ENCODE measurements around the gene GCSAM.

The GCSAM gene

DNA sequence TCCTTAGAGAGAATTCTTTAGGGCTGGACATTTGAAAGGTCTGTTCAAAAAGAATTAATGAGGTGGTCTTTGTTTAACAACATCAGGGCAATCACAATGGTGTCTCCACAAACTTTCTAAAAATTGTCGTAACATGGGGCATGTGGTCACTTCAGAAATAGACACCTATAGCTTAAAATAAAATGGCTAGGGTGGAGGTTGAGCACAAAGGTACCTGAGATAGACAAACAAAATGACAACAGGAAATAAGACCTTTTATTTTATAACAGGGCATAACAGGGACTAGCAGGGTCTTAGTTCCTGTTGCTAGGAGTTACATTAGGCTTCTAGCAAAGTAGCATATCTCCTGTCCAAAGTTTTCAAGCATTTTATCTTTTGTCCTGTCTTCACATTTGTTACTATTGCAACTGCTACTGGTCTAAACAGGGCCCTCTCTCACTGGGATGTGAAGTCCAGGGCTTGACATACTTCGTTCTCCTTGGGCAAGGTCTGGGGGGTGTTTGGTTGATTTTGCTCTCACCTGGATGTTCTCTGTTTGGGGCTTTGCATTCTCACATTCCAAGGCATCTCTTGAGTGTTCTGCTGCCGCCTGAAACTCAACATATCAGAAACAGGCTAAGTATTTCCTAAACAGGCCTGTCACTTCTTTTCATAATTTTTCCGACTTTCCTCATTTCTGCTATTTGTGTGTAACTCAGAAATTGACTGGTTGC lies 3.0 kb downstream of the GCSAM start:
- DNase-seq (ENCODE audit: low read depth): no peak

DNA sequence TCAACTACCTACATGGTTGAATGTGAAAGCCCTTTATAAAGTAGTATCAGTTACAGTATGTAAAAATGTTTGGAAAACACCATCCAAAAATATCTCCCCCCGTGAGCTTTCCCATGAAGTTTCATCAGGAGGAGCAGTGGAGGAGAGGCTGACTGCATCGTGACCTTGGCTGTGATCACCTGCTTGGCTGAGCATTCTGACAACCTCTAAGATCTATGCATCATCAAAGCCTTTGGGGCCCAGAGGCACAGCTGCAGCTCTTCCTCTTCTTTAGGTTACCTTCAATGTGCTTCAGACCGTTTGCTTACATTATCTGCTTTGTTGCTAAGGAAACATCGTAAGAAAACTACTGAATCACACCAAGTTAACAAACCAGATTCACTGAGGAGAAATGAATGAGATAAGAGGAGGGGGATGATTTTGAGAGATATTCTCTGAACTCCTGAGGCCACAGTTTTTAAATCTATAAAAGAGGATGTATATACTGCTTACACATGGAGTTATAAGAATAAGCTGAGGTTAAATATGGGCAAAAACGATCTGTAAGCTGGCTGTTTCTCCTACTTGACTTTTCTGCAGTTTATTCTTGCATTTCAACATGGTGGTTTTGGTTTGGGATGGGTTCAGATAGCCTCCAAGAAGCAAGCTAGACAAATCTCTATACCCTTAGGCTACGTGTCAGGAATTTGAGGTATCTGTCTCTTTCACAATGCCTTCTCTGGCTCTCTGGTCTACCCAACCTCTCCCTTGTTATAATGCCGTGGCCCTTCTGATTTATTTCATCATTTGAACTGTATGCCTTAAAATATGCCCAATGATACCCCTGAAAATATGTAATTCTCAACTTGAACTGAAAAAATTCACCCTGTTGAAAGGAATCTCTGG lies 4.0 kb downstream of the GCSAM start:
- DNase-seq (ENCODE audit: low read depth): peak; percentile 75

DNA sequence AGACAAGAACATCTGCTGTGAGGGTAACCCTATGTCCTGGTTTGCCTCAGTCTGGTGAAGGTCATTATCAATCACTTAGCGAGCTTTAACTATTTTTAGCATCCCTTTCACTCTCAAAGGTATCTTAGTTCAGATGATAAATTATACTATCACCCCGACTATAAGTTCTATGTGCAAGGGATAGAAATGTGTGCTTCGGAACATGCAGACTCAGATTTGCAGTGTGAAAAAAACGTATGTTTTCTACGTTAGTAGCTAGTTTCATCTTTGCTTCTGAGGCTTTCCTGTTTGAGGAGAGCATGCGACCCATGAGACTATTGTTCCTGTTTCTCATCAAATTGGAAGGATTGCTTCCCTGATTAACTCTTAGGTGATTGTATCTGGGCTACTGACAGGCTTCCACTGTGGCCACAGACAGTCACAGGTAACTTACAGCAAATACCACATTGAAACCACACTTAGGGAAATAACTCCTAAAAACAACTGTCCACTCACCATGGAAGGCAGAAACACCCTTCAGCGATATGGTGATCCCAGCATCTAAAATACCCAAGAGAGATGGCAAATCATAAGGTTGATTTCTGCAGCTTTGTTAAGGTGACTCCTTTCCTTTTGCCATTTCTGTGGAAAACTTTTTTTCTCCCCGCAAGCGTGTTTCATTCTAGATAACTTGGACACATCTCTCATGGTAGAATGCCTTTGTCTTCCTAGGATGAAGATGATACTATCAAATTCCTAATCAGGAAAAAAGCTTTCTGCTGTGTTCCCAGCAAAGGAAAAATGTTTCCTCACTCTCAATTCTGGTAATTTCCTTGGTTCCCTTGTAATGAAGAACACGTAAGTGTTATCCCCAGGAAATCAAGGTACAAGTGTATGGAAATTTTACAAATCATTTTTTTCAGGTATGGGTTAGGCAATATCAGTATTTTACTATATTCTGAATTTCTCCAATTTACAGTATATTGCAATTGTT lies 5.2 kb downstream of the GCSAM start:
- DNase-seq (ENCODE audit: low read depth): no peak

DNA sequence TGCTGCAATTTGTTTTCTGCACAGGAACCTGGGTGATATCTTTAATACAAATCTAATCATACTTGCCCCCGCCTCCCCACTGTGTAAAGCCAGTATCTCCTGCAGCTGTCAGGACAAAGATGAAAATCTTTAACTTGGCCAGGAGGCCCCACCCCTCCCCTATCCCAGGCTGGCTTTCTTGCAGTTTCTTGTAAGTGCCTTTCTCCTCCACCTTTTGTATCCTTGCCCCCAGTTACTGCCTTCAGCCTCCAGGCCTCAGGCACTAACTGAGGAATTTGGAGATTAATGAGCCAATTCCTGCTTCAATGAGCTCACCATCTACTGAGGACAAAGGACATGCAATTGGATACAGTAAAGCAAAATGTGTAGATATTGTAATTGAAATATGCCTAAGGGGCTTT lies 6.5 kb downstream of the GCSAM start:
- peak; percentile 54 for DNase-seq (ENCODE audit: low read depth)

DNA sequence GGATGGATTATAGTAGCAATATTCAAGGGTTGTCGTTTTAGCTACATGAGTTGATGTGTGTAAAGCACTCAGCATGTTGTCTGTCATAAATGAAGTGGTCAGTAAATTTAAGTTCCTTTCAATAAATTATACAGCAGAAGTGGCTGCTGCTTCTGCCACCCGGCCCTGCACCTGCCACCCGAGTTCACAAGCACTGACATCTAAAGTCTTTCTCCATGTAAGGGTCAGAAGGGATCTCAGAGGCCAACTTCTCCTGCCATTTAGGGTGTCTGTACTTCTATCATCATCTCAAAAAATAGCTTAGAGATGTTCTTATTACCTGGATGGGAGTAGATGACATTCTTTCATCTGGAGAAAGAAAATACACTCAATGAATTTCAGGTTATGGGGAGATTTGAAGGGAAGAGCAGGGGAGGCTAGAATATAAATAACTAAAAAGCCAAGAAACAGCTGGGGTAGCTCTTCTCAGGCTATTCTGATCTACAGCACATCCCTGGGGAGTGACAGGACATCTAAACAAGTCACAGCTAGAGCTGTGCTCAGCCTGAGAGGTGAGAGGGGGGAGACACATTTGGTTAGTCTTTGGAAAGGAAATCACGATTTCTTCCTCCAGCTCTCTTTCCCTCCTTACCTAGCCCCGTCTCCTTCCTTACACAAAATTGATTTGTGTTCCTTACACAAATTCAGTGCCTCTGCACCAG lies 8.0 kb downstream of the GCSAM start:
- no peak for DNase-seq (ENCODE audit: low read depth)

DNA sequence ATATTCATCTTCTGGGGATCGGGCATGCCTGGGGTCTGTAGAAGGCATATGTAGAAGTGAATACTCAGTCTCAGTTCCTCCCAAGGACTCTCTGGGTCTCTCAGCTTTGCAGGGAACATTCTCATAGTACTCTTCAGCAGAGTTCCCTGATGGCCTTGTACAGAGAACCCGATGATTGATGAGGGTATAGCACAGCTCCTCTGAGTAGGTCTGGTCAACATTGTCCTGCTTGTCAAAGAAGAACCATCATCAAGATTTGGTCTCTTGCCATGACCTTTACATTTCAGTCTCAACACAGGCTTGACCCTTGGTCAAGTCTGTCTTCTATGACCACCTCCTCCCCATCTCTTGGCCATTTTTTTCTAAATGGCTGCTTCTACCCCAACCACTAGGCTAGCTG lies 9.5 kb downstream of the GCSAM start:
- DNase-seq (ENCODE audit: low read depth): no peak

DNA sequence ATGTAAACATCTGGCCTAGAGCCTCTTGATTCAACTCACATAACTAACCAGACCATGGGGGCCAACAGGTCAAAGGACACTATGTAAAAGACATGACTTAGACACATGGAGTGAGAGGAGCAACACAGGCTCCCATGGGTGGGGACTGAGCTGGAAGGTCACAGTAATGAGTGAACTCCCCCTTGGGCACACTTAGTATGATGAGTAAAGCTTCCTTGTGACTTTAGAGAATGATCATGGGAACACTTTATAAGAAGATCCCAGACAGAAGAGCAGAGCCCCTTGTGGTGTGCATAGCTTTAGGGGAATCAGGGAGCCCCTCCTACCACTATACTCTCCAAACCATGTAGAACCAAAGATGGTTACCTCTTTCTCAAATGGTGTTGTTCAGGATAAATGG lies 10.2 kb downstream of the GCSAM start:
- no peak for DNase-seq (ENCODE audit: low read depth)

DNA sequence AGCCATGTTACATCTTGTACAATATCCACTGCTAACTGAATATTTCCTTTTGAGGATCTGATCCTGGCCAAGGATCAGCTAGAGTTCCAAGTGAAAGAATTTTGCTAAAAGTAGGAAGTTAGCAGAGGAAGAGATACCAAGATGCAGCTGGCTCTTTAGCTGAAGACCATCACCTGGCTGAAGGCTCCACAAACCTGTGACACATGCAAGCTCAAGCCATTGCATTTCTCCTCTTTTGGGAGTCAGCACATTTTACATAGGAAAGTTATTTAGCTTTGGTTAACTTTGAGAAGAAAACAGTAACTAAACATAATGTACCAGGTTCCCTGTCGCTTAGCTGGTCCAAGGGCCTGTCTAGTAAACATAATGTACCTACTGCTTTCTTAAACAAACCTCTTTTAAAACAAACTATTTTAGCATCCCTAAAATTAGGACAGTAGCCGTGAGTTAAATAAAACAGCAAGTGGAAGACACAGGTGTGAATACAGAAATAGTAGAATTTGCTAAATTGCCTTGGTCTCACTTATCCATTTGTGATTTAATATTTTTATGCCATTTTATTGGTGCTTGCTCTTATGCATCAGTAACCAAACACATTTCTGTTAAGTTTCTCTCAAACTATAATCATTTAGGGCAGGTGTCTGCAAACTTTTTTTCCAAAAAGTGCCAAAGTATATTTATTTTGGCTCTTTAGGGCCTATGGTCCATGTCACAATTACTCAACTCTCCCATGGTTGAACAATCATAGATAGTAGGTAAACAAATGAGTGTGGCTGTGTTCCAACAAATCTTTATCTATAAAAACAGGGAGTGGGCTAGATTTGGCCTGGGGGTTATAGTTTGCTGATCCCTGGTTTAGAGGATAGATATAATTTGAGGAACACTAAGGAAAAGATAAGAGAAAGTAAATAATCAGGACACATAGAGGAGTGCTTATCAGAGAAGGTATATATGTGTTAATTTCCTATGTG lies 11.2 kb downstream of the GCSAM start:
- no peak for DNase-seq (ENCODE audit: low read depth)

DNA sequence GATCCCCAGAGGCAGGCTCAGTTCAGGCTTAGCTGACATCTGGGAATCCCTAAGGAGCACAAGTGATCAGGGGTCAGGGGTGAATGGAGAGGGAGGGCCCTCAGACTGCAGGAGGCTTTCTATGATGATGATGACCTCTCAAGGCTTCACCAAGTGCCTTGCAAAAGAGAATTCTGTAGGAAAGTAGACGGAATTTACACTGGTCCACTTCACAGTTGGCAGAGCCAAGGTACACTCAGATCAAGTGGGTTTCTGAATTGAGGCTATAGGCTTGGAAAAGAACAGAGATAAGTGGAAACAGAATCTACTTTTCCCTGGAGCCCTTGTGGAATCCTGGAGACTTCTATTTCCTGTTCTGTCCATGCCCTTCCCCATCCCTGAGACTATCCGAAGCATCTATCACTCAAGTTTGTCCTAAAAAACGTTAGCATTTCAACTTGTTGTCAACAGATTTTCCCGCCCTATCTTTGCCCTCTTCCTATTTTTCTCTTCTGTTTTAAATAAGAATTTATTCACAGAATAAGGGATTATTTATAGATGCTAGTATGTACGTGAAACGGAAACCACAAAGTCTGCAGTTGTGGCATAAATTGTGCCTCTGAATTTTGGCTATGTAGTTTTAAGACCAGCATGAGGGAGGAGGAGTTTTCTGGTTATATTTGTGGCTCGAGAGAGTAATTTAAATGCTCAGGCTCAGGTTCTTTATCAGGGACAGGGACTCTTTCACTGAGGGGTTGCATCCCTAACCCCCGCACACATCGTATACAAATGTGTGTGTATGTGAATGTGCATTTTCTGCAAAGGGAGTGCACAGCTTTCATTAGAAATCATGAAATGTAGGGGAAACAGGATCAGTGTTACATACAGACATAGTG lies 12.8 kb downstream of the GCSAM start:
- no peak for DNase-seq (ENCODE audit: low read depth)

DNA sequence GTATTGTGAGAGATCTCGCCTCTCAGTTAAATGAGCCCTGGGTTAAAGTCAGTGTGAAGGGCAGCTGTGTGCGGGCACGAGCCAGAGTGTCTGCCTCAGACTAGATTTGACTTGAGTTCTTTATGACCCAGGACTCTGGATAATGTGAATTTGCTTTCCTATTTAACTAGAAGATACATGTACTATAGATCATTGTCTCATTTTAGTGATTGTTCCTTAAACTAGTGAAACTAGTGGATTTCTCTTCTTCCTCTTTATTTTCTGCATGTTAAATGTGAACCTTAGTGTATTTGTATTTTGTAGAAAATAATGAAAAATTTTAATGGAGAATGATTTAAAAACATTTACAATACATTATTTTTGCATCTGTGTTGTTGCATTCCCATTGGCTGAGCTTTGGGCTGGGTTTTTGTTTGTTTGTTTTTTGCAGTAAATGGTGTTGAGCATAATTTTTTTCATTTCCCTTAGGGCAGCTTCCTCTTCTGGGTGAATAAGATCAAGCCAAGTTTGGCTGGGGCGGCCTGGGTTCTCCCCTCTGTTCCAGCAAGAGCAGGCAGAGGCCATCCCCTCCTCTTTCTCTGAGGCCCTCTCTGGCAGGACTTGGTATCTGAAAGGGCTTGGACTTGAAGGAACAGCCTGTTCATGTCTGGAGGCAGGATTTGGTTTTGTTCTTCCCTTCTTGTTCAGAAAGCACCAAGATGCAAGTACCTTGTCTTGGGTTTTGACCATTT lies 15.0 kb downstream of the GCSAM start:
- DNase-seq (ENCODE audit: low read depth): no peak

DNA sequence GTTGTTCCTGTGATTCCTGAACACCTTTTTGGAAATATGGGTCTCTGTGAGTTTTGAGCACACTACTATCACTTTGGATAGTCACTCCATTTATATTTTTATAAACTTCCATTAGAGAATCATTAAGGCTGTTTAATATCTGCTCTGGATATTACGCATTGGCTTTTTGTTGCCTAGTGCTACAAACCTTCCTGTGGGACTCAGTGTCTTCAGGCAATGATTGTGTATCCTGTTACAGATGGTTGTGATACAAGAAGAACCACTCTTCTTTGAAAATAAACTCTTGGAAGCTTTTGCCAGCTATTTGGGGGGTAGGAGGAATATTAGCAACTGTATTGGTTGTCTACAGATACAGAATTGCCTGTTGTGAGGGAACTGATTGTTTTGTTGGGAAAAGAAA lies 15.6 kb downstream of the GCSAM start:
- DNase-seq (ENCODE audit: low read depth): no peak

DNA sequence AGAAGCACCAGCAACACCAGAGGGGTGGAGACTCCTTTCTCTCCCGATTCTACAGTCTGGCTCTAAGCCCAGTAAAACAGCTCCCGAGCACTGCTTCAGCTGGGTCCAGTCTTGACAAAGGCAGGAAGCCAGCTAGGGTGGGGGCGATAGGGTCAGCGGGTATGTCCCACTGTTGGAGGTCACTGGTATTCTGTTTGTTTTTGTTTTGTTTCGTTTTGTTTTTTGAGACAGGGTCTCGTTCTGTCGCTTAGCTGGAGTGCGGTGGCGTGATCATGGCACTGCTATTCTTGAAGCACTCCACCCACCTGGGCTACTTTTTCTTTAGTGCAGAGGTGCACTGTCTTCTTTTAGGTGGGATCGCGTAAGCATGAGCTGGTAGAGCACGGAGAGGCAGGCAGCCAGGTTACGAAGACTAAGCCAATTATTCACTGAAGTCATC lies 16.3 kb downstream of the GCSAM start:
- DNase-seq (ENCODE audit: low read depth): no peak

DNA sequence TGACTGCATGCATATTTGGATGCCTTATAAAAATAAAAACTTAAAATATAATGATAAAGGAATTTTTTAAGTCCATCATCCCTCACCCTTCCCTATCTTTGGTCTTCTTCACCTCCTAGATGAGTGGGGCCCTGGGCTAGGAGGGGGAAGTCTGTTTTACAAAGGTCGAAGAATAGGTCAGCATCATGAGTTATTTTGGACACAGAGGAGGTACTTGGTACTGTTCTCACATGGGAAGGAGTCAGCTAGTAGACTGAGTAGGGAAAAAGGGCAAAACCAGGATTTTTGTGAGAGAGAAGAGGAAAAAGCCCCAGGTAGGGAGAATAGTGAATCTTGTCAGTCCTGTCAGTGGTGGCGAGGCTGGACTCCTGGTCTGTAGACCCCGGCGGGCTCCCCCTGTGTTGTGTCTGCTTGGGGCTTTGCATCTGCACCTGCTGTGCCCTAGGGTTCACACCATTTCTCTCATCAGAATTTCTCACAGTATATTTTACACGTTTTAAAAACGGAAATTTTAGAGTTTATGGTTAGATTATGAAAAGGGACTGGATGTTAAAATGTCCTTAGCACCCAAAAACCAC lies 17.2 kb downstream of the GCSAM start:
- DNase-seq (ENCODE audit: low read depth): no peak

DNA sequence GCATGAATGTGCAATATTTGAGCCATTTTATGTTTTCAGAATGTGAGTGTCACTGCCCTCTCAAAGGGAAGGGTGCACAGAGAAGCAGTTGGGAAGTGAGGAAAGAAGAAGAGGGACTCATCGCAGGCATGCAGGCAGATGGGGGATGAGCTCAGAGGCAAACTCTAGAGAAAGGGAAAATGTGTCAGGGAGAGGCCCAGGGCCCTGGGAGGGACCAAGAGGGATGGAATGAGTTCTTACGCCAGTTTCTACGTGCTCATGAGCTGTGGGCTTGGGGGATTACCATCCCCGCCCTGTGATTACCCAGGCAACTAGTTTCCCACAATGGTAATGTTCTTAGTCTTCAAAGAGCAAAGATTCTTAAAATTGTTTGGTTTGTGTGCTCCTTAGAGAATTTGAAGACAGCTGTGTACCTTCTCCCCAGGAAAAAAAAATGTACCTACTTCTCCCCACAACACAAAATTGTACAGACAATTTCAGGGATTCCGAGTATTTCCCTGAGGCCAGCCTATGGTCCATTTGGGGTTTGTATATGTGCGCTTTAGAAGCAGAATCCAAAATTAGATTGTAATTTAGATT lies 17.8 kb downstream of the GCSAM start:
- no peak for DNase-seq (ENCODE audit: low read depth)

DNA sequence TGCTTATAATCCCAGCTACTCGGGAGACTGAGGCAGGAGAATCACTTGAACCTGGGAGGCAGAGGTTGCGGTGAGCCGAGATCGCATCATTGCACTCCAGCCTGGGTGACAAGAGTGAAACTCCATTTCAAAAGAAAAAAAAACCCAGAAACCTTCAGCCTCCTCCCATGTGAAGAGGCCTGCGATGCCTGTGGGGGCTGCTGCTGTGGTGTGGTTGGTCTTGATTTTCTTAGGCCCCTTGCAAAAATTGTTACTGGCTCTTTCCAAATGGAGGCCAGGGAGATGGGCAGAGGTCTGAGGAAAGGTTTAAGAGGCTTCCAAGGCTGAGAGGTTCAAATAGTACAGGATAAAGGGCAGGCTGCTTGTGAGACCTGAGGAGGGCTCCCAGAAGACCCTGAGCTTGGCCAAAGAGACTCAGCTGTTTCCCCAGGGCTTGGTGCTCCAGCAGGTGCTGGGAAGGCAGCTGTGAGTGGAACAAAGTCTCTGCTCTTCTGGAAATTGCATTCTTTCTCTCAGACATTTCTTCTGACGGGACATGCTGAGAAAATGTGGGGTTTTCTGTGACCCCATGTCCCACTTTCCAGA lies 18.4 kb downstream of the GCSAM start:
- no peak for DNase-seq (ENCODE audit: low read depth)

DNA sequence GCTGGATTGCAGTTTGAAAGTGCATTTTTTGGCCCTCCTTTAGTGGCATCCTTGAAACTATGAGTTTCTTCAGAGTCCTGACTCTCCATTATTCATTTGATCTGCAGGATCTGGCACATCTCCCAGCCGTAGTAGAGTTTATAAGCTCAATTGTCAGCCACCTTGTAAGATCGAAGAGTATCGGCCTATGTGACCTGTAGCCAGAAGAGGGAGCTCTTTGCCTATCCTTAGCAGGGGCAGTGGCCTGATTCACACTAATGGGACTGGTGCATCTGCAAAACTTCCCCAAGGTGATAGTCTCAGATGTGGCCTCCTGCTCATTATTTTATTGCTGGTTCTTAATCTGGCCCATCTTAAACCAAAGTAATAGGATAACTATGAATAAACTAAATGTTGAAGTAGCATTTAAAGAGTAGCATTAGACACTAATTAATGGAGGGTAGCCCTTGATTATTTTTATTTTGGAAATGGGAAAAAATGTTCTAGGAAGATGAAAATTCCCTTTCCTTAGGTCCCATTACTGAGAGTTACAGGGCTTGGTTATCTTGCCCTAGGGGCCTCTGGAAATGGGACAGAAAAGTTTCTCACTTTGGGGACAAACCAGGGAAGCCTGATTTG lies 21.2 kb downstream of the GCSAM start:
- DNase-seq (ENCODE audit: low read depth): peak; percentile 68

DNA sequence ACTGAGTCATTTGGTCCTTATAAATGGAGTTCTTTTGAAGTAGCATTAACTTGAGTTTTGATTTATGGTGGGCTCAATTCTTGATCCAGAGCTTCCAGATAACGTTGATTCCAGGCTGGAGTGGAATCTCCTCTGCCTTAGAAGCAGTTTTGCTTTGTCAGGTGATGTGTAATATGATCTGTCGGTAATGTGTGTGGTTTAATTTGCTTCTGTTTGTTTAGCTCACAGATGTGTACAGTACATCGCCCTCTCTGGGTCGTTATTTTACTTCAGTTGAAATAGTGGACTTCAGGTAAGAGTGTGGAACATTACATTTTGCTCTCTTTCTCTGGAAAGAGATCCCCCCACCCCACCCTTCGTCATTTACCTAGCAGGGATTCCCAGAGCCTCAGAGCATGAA lies 23.7 kb downstream of the GCSAM start:
- no peak for DNase-seq (ENCODE audit: low read depth)
